Measurements from ENCODE around the gene PTPRD.

The PTPRD gene

DNA sequence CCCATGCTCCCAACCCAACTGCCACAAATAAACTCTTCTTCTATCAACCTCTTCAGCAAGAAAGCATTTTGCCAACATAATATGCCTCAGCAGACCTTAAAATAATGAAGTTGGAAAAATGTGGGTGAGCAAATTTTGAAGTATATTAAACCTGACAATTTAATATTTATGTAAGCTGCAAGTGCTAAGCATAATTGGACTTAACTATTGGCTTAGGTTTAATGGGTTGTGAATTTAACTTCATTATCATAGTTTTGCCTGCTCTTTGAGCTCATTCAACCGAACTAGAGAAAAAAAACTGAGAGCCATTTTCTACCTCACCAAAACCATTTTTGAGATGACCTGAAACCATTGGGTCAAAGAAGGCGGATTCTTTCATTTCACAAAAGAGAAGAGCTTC is 2007.7 kb downstream of the PTPRD start:
- DNase-seq = no peak

DNA sequence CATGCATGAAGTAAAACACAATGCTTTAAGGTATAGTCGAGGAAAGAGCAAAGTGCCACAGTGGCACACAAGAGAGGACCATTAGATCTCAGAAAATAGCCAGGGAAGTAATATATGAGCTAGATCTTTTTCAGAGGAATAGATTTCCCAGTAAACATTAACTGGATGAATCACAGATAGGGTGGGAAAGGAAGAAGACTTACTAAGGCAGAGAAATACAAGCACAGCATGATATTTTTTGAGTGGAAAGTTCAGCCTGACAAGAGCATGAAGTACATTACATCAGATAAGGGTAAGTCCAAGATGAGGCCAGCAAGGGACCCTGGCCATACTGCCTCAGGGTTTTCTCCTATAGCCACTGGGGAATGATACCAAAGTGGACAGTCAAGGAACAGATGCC is 2008.6 kb downstream of the PTPRD start:
- no peak for DNase-seq

DNA sequence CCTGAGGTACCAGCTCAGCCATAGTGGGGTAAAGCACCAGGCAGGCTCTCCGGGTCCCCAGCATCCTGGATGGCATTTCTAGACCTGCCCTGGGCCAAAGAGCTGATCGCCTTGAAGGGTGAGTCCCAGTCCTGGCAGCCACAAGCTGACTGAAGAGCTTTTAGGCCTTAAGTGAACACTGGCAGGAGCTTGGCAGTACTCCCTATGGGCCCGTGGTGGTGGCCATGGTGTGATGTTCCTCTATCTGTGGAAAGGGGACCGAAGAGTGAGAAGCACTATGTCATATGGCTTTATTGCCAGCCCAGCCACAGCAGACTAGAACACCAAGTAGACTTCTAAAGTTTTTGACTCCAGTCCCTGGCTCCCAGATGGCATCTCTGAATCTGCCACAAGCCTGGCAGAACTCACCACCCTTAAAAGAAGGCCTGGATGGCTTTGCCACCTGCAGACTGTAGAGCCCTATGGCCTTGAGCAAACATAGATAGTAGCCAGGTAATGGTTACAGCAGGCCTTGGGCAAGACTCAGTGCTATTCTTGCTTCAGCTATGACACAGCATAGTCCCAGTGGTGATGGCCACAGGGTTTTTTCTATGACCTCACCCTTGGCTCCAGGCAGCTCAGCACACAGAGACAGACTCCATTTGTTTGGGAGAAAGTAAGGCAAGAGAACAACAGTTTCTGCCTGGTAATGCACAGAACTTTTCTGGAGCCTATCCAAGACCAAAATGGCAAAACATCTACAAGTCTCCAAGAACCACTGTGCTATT is 2011.7 kb downstream of the PTPRD start:
- DNase-seq = no peak

GRCh38 chr9:8599937-8600336 is 2012.9 kb downstream of the PTPRD start:
- no peak for DNase-seq

GRCh38 chr9:8589476-8589875 is 2023.3 kb downstream of the PTPRD start:
- DNase-seq = no peak

- no peak for DNase-seq
Observed at GRCh38 chr9:8585036-8585435, 2027.8 kb downstream of the PTPRD start.

DNA sequence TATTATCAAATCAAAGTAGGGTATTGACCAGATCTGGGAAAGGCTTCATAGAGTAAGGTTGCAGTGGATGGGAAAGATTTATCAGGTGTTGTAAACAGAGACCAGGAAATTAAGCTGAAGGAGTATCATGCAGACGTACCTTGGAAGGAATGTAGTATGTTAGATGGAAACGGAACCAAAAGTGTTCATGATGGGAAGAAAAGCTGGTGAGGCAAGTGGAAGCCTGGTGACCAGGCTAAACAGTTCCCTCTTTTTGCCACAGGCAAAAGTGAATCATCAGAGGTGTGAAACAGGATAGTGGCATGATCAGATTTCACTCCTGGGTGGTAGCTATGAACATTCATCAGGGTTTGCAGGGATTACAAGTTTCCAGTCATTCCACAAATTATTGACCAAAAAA is 2033.1 kb downstream of the PTPRD start:
- DNase-seq = no peak

DNA sequence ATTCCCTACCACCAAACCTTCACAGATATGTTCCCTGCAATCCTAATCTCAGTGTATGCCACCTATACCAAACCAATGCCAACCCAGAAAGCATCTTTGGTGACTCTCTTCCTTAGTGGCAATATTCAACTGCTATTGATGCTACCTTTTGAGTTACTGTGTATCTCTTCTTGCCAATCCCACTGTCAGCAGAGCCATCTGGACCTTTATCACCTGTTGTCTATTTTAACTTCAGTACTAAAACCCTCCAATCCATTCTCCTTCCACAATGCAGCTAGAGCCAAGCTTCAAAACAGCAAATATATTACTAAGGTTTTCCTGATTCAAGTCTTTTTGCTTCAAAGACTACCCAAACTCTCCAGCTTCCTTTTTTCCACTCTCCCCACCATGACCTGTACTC is 2036.1 kb downstream of the PTPRD start:
- DNase-seq = no peak

- no peak for DNase-seq
Observed at GRCh38 chr9:8574846-8575245, 2038.0 kb downstream of the PTPRD start.

GRCh38 chr9:8572209-8572608 is 2040.6 kb downstream of the PTPRD start:
- DNase-seq = no peak

GRCh38 chr9:8571643-8572042 is 2041.2 kb downstream of the PTPRD start:
- DNase-seq = no peak

- no peak for DNase-seq
Observed at GRCh38 chr9:8570776-8571175, 2042.0 kb downstream of the PTPRD start.

DNA sequence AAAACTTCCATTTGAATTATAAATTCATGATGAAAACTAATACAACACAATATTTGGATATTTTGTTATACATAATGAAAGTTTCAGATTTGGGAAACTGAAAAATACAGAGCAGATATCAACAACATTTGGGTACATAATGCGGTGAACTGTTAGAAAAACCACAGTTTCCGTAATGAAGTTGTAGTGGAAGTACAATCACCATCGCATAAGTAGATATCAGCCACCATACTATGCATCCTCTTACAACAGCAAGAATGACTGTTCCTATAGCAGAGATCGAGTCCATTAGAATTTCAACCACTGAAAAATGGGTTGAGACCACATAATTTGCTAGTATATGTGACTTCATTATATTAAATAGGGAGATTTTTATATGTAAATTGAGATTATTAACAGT is 2043.0 kb downstream of the PTPRD start:
- no peak for DNase-seq

DNA sequence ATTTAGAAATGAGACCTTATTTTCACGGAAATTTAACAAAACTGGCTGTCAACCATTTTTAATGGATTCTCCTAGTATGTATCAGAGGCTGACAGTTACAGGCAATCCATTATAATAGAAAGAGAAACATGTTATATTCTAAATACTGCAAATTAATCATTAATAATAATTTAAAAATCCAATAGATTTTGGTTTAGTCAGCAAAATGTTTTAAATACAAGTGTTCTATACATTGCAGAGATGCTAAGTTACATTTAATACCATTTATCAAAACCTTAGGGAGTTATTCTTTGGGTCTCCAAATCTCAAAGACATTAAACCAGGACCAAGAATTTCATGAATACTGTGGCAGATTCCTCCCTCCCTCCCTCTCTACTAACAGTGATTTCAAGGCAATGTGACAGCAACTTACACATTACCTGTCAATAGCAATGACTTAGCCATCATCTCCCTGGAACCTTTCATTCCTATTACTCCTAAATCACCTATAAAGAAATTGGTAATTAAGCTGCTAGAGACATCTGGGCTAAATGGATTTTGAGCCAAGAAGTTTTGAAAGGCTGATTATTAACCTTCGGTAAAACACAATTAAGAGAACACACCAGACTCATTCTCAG is 2044.7 kb downstream of the PTPRD start:
- DNase-seq = no peak

DNA sequence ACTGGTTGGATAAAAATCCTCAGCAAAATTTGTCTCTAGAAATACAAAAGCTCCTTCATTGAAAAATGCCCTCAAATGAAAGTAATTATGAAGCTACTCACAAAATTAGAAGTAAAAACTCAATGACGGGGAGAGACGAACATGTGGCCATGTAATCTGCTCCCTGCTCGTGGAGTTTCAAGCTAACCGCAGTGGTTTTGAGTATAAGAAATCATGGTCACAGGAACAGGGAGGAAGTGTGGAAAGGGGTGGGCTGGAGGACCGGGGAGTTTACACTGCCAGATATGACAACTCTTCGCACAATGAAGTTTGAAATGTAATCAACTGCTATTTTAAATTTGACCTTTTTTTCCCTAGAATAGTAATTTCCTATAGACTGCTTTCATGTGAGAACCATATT is 2047.8 kb downstream of the PTPRD start:
- DNase-seq = no peak

DNA sequence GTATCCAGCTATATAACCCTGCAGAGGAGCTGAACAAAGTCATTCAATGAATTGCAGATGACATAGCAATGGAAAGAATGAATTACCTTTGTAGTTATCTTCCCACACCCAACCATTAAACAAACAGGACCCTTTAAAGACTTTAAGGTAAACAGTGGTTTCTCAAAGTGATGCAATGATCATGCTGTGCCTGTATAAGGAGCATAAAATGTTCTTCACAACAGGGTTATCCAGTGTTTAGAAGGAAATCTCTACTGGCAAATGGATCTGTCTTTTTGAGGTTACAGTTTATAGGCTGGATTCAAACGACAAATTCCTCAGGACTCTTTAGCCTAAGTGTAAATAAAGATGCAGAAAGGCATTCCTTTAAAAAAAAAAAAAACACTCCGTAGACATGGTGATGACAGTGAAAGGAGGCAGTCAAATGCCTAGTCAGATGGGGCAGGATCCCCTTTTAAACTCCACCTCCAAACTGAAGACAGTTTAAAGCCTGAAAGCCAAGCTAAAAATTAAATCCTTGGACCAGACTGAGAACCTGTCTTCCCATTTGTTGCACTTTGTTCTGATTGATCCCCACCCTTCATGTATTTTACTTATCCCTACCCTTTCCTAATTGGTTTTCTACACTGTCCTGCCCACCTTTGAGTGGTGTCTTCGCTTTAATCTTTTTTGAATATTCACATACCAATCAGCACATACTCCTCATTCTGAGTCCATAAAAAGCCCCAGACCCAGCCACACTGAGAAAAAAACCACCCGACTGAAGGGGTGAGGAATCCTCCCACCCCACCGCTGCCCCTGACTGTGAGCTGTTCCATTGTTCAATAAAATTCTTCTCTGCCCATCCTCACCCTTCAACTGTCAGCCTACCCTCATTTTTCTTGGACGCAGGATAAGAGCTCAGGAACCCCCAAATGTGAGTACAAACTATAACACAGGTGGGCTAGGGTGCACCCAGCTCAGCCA is 2052.0 kb downstream of the PTPRD start:
- DNase-seq = no peak

DNA sequence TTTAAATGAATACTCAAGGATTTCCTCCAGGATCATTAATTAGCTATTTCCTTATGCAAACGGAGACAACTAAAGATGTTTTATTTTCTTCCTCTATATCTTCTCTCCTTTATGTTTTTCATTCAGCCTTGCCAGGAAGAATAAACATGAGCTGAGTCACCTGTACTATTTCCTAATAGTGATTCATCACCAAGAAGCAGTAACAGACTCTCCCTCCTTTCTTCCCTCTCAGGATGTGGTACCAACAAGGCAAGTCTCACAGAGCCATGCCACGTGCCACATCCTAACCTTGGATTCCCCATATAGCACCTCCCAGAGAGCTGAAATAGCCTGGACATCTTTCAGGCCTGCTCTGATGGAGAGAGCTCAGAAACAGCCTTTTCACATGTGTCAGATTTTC is 2054.6 kb downstream of the PTPRD start:
- DNase-seq = no peak

GRCh38 chr9:8555762-8556500 is 2056.9 kb downstream of the PTPRD start:
- no peak for DNase-seq

- no peak for DNase-seq
Observed at GRCh38 chr9:8553444-8553843, 2059.4 kb downstream of the PTPRD start.

GRCh38 chr9:8552732-8553131 is 2060.1 kb downstream of the PTPRD start:
- no peak for DNase-seq

DNA sequence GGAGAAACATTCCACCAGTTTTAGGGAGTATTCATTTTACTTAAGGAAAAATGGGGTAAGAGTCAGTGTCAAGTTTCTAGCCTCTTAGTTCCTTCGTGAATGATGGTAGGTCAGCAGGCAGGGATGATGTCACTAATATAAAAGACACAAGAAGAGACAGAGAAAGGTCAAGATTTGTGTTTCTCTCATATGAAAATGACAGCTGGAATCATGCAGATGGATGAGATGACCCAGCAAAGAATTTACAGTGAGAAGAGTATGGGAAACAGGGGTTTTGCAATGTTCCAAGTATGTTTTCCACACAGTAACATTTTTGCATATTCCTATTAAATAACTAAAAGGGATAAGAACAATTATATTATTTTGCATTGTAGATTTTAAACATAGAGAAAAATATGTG is 2063.6 kb downstream of the PTPRD start:
- DNase-seq = no peak

DNA sequence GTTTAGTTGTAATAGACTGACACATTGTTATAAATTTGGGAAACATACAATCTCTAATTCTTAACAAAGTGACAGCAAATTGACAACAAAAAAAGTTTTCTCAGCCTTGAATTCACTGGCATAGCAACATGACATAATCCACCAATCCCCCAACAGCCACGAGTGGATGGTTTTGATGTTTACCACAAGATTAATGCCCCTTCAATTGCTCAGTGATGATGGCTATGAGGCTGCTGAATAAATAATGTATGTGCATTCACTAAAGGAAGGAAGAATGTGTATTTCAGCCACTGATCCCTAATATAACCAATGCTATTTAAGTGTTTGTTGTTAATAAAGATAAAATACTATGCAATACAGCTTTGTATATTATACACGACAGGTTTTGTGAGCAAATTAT is 2069.6 kb downstream of the PTPRD start:
- DNase-seq = no peak

DNA sequence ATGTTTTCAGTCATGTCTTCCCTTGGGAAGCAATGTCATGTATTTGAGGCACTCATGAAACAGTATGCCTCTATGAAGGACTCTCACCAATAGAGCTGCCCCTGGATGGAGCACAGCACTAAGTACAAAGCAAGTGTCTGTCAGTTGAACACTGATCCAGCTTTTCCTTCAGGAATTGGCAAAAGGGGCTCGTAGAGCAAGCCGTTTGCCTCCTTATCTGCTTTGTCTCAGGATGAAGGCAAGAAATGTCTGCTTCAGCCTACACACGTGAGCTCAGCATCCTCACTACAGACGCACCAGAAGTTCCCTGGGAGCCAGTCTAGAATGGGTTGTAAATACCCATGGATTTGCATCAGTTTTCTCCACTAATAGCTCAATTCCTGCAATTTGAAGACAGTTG is 2070.3 kb downstream of the PTPRD start:
- no peak for DNase-seq

All from effector CD8-positive, alpha-beta T cell (primary cell).